SU-DHL-6 (cell line): ENCODE measurements around the gene GRAMD4.

Source experiments
- CTCF ChIP-seq: fragments of 200-600 bp; sonication (generic); IDR thresholded peaks from one replicate; pipeline ENCODE4 v1.5.1; 2017; ENCODE audit warnings: antibody characterized with exemption, mild to moderate bottlenecking, low read length, moderate library complexity; ENCODE audit not compliant: insufficient read depth, poor library complexity, severe bottlenecking
- EZH2phosphoT487 ChIP-seq: fragments of 200-600 bp; sonication (generic), shearing (Covaris generic); conservative IDR thresholded peaks from 2 replicates; pipeline ENCODE4 v1.6.1; 2018; ENCODE audit warnings: mild to moderate bottlenecking, antibody characterized with exemption, low read length, moderate library complexity, mixed read lengths

GRCh38 chr22:46699091-46699490, 78.9 kb downstream of the GRAMD4 start:
- TF ChIP-seq CTCF, result no peak
- TF ChIP-seq EZH2phosphoT487, result no peak
